ENCODE data around the gene TMEM147. TPM values are rescaled to one million over a fixed set of nuclear protein-coding genes. Genes with fewer than 3 reads are reported as not detected.

The TMEM147 gene
- total RNA-seq, 1 donor from 2014 or later = 86.3 TPM

- Mint-ChIP-seq H3K27me3 (ENCODE audit: low read depth) (peaks cover 34% of the 10 kb centered on the region), H3K4me3 (ENCODE audit: unreplicated experiment) (no peak within 1 kb of the TSS), H3K9me3 (ENCODE audit: low read depth) (no peaks in the 10 kb centered on the region), H3K27ac (ENCODE audit: unreplicated experiment) (no peak within 1 kb of the TSS), H3K36me3 (ENCODE audit: low read depth) (no peaks in the 10 kb centered on the region), H3K4me1 (ENCODE audit: low read depth) (peaks cover 27% of the 10 kb centered on the region)
- TF ChIP-seq CTCF (IDR thresholded peaks at IDR 0.05) = no peak
- no peak for DNase-seq (ENCODE audit: low spot score)
Measured at GRCh38 chr19:35513628-35514281, 31.7 kb upstream of the TMEM147 start, which contains the start of gene DMKN. TSS of gene DMKN (minus strand) at chr19:35513649. CDS start at chr19:35513475, 174 bp downstream.

- Mint-ChIP-seq H3K4me3 (ENCODE audit: unreplicated experiment) (no peak overlapping the region), H3K9me3 (ENCODE audit: low read depth) (no peaks in the 10 kb centered on the region), H3K27me3 (ENCODE audit: low read depth) (peaks cover 31% of the 10 kb centered on the region), H3K27ac (ENCODE audit: unreplicated experiment) (no peak overlapping the region), H3K36me3 (ENCODE audit: low read depth) (no peaks in the 10 kb centered on the region), H3K4me1 (ENCODE audit: low read depth) (peaks cover 29% of the 10 kb centered on the region)
- no peak for TF ChIP-seq CTCF (IDR thresholded peaks at IDR 0.05)
- no peak for DNase-seq (ENCODE audit: low spot score)
Measured at GRCh38 chr19:35514282-35514809, 31.1 kb upstream of the TMEM147 start.

DNA sequence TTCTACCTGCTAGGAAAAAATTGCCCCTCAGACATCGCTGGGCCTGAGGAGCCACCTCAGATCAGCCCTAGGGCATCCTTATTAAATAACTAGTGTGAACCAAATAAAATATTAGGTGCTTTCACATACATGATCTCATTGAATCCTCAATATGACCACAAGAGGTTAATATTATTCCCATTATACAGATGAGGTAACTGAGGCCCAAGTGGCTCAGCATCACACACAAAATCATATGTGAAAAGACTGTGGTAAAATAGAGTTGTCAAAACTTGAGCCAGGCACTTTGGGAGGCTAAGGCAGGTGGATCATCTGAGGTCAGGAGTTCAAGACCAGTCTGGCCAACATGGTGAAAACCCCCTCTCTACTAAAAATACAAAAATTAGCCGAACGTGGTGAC is 29.1 kb upstream of the TMEM147 start:
- Mint-ChIP-seq H3K36me3 (ENCODE audit: low read depth) (no peaks in the 10 kb centered on the region), H3K9me3 (ENCODE audit: low read depth) (no peaks in the 10 kb centered on the region), H3K27ac (ENCODE audit: unreplicated experiment) (no peak overlapping the region), H3K27me3 (ENCODE audit: low read depth) (peaks cover 14% of the 10 kb centered on the region), H3K4me1 (ENCODE audit: low read depth) (peaks cover 19% of the 10 kb centered on the region), H3K4me3 (ENCODE audit: unreplicated experiment) (no peak overlapping the region)
- no peak for TF ChIP-seq CTCF (IDR thresholded peaks at IDR 0.05)
- no peak for DNase-seq (ENCODE audit: low spot score)

DNA sequence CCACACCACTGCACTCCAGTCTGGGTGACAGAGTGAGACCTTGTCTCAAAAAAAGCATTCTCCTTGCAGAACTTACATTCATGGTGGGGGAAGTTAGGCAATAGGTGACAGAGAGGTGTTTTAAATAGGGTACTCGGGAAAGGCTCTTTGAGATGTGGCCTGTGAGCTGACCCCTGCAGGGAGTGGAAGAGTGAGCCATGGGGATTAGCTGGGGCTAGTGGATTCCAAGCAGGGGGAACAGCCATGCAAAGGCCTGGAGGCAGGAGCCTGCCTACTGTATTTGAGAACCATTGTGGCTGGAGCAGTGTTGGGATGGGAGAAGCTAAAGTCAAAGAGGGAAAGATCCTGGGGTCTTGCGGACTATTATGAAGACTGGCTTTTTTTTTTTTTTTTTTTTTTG is 28.1 kb upstream of the TMEM147 start:
- Mint-ChIP-seq H3K4me1 (ENCODE audit: low read depth) (peaks cover 19% of the 10 kb centered on the region), H3K36me3 (ENCODE audit: low read depth) (no peaks in the 10 kb centered on the region), H3K27me3 (ENCODE audit: low read depth) (peaks cover 8% of the 10 kb centered on the region), H3K27ac (ENCODE audit: unreplicated experiment) (no peak overlapping the region), H3K9me3 (ENCODE audit: low read depth) (no peaks in the 10 kb centered on the region), H3K4me3 (ENCODE audit: unreplicated experiment) (no peak overlapping the region)
- DNase-seq (ENCODE audit: low spot score) = no peak
- no peak for TF ChIP-seq CTCF (IDR thresholded peaks at IDR 0.05)

GRCh38 chr19:35518313-35518712 is 27.1 kb upstream of the TMEM147 start:
- H3K4me3 Mint-ChIP-seq (ENCODE audit: unreplicated experiment) = no peak overlapping the region
- DNase-seq (ENCODE audit: low spot score) = no peak
- peak overlapping the region; percentile 91 for H3K27ac Mint-ChIP-seq (ENCODE audit: unreplicated experiment)
- H3K27me3 Mint-ChIP-seq (ENCODE audit: low read depth) = peaks cover 4% of the 10 kb centered on the region
- no peaks in the 10 kb centered on the region for H3K36me3 Mint-ChIP-seq (ENCODE audit: low read depth)
- H3K4me1 Mint-ChIP-seq (ENCODE audit: low read depth) = peaks cover 19% of the 10 kb centered on the region
- no peak for TF ChIP-seq CTCF (IDR thresholded peaks at IDR 0.05)
- H3K9me3 Mint-ChIP-seq (ENCODE audit: low read depth) = no peaks in the 10 kb centered on the region

Data from chondrocyte (in vitro differentiated cells).